HFFc6 (cell line): ENCODE results near the gene KLF7. TPM values are rescaled to one million over a fixed set of nuclear protein-coding genes. Genes with fewer than 3 reads are reported as not detected.

Experiments used
- DNase-seq: peaks from one replicate; pipeline ENCODE4 v3.0.0-alpha.2; 2018
- H3K27ac Mint-ChIP-seq: 2 replicates; pipeline ENCODE4 v1.8.0; 2020; ENCODE audit warnings: mild to moderate bottlenecking, mixed read lengths
- H3K27me3 Mint-ChIP-seq: 2 replicates; pipeline ENCODE4 v1.8.0; 2021; ENCODE audit warnings: mild to moderate bottlenecking, moderate library complexity, mixed read lengths; ENCODE audit not compliant: insufficient read depth
- H3K36me3 Mint-ChIP-seq: 2 replicates; pipeline ENCODE4 v1.8.0; 2021; ENCODE audit warnings: low read depth, mixed read lengths
- H3K4me1 Mint-ChIP-seq: 2 replicates; pipeline ENCODE4 v1.8.0; 2020; ENCODE audit warnings: low read depth, mixed read lengths
- H3K4me3 Mint-ChIP-seq: 2 replicates; pipeline ENCODE4 v1.8.0; 2020; ENCODE audit warnings: mild to moderate bottlenecking, moderate library complexity, mixed read lengths
- H3K9me3 Mint-ChIP-seq: 2 replicates; pipeline ENCODE4 v1.8.0; 2020; ENCODE audit warnings: mild to moderate bottlenecking, mixed read lengths
- total RNA-seq, 6 experiments: library from RNA; stranded (reverse); fragmentation: NEBNext Ultra II Directional; extraction: Animal tissue kit (Norgen Biotek cat#: 25700); gene quantifications; 2 replicates in 1 of 6; 3 replicates in 5 of 6; pipeline ENCODE4 v1.2.3, GENCODE V29; 2021
- TF ChIP-seq, protein P1 (sequence below): fragments of 200-600 bp; sonication (generic); IDR thresholded peaks from 2 replicates; pipeline ENCODE4 v1.5.0; 2021; ENCODE audit warnings: antibody characterized with exemption, mild to moderate bottlenecking

KLF7 gene
- total RNA-seq, 6 experiments from 2014 or later, result 29.4 to 45.0 (median 34.0) TPM

DNA sequence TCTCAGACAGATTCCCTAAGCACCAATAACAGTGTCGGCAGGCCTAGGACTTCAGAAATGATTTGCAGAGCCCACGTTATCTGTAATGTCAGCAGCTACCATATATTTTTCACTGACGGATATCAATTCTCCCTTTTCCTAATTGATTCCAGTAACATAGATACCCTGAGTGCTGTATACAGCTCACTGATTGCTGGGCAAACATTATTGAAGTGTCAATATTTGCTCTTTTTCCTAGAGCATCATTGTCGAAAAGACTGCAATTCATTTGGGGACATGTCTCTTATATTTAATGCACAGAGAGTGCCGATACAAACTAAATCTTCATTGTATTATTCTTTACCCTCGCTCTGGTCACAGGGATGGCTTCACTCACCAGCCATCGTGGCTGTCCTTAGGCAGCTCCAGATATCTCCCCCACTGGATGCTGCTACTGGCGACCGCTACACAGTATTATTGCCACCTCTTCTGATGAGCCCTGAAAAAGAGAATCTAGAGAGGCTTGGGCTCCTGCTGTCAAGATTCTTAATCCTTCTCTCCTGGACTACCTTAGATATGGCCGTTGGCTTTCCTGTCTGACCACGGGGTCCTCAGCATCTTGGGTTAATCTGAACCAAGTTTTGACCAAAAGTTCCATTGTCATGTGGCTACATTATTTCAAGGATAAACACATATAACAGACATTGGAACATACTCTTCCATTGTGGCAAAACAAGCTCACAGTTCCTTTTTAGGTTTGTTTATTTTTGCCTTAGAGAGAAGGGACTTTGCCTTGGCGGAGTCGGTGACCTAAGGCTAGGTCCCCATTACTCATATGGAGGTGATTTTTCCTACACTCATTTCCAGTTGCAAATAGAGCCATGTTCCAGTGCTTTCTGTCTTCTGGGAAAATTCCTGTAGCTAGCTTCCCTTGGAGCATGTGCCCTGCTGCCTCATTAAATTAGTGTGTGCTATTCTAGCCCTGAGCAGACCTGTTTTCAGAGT is 121.1 kb downstream of the KLF7 start:
- H3K4me1 Mint-ChIP-seq, result peaks cover 28% of the 10 kb centered on the region
- H3K9me3 Mint-ChIP-seq, result no peaks in the 10 kb centered on the region
- peaks cover 4% of the 10 kb centered on the region; the same call in 1 of the 2 replicates for H3K27me3 Mint-ChIP-seq
- TF ChIP-seq, protein P1, sequence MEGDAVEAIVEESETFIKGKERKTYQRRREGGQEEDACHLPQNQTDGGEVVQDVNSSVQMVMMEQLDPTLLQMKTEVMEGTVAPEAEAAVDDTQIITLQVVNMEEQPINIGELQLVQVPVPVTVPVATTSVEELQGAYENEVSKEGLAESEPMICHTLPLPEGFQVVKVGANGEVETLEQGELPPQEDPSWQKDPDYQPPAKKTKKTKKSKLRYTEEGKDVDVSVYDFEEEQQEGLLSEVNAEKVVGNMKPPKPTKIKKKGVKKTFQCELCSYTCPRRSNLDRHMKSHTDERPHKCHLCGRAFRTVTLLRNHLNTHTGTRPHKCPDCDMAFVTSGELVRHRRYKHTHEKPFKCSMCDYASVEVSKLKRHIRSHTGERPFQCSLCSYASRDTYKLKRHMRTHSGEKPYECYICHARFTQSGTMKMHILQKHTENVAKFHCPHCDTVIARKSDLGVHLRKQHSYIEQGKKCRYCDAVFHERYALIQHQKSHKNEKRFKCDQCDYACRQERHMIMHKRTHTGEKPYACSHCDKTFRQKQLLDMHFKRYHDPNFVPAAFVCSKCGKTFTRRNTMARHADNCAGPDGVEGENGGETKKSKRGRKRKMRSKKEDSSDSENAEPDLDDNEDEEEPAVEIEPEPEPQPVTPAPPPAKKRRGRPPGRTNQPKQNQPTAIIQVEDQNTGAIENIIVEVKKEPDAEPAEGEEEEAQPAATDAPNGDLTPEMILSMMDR, result no peak
- H3K36me3 Mint-ChIP-seq, result no peaks in the 10 kb centered on the region
- H3K4me3 Mint-ChIP-seq, result no peak overlapping the region
- H3K27ac Mint-ChIP-seq, result no peak overlapping the region
- DNase-seq, result no peak

DNA sequence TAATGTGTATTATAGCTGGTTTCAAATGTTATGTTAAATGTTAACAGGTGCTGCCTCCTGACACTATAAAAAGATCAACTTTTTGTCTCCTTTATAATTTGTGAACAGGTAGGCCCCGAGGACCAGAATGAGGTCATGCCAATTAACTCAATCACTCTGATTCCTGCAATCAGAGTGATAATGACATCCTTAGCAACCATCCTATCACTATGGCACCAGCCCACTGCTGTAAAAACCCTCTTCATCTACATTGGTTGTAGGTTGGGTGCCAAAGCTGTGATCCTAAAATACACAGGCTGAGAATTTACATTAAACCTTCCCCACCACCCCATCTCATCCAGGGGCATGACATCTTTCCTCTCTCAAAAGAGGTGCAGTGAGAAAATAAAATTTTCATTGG is 122.9 kb downstream of the KLF7 start:
- Mint-ChIP-seq H3K4me1 (peaks cover 19% of the 10 kb centered on the region), H3K4me3 (no peak overlapping the region), H3K27me3 (peaks cover 4% of the 10 kb centered on the region; the same call in 1 of the 2 replicates), H3K27ac (no peak overlapping the region), H3K36me3 (no peaks in the 10 kb centered on the region), H3K9me3 (no peaks in the 10 kb centered on the region)
- no peak for DNase-seq
- TF ChIP-seq, protein P1, result no peak

DNA sequence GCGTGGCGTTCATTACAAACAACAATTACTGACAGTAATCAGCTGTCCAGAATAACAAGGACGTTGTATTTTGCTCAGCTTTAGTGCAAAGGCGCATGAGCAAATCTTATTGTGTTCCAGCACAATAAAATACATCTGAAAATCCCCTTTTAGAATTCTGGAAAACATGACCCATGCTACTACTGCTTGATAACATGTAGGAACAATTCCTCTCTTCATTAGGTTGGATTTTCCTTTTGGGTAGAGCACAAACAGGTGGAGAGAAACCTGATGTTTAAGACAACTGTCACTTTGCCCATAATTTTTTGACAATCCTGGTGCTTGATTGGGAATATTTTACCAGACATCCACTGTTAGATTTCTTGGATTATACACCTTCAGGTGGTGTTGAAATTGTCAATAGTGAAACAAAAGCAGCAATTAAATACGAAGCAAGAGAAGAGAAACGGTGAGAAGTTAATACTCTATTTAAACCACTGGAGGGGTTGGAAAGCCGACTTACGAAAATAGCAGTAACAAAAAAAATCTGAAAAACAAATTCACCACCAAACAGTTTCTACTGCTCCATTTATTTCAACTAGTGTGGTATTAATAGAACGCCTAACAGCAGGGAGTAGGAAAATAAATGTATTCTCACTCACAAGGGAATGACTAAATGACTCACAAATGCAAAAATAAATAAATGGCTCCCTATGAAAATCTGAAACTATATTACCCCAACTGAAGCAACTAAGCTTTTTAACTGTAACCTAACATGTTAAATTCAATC is 123.8 kb downstream of the KLF7 start:
- Mint-ChIP-seq H3K4me1 (peaks cover 16% of the 10 kb centered on the region), H3K36me3 (no peaks in the 10 kb centered on the region), H3K27me3 (peaks cover 5% of the 10 kb centered on the region; the same call in 1 of the 2 replicates), H3K27ac (no peak overlapping the region), H3K4me3 (no peak overlapping the region), H3K9me3 (no peaks in the 10 kb centered on the region)
- TF ChIP-seq, protein P1, result no peak
- no peak for DNase-seq

DNA sequence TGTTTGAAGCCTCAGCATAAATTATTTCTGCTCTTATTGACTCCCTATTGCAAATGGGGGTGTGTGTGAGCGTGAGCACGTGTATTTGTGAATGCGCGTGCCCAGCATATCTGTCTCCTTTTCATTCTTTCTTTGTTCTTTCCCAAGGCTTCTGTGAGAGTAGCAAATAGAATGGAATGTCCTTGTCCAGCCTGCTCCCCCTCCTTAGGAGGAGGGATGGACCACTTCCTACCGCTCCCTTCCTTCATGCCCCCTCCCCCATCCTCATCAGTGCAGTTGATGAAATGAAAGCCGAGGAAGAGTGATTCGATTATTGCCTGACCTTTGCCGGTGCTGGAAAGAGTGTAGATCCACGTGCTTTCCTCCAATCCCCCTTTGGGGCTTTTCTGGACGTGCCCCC is 124.5 kb downstream of the KLF7 start:
- Mint-ChIP-seq H3K4me1 (peaks cover 12% of the 10 kb centered on the region; the same call in 1 of the 2 replicates), H3K27ac (no peak overlapping the region), H3K36me3 (no peaks in the 10 kb centered on the region), H3K27me3 (peaks cover 5% of the 10 kb centered on the region; the same call in 1 of the 2 replicates), H3K9me3 (no peaks in the 10 kb centered on the region), H3K4me3 (no peak overlapping the region)
- TF ChIP-seq, protein P1, result no peak
- DNase-seq, result no peak

DNA sequence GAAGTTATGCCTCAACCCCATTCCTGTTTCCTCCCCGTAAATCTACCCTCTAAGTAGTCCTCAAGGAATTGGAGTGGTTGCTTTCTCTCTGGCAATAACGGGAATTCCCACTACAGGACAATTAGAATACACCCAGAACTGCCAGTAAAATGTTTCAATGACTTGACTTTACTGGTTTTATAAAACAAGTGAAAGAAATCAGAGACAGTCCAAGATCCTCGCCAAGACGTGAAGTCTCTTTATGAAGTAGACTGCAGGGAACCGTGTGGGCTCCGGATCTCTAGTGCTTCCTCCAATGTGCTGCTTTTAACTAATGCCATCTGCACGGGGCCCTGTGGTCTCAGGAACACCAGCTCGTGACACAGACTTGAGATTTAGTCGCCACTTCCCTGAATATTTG is 125.1 kb downstream of the KLF7 start:
- TF ChIP-seq, protein P1, result no peak
- Mint-ChIP-seq H3K27ac (no peak overlapping the region), H3K27me3 (peaks cover 3% of the 10 kb centered on the region; the same call in 1 of the 2 replicates), H3K36me3 (no peaks in the 10 kb centered on the region), H3K4me3 (no peak overlapping the region), H3K9me3 (no peaks in the 10 kb centered on the region), H3K4me1 (peaks cover 7% of the 10 kb centered on the region; the same call in 1 of the 2 replicates)
- DNase-seq, result no peak
